HG03175 (cell line): ENCODE results near the gene CIROP.

Experiments
- ATAC-seq: cut with Tn5 transposase; IDR thresholded peaks from one replicate; pipeline ENCODE4 v1.9.1; 2021; ENCODE audit warnings: mild to moderate bottlenecking, moderate library complexity; ENCODE audit not compliant: unreplicated experiment

Gene CIROP

DNA sequence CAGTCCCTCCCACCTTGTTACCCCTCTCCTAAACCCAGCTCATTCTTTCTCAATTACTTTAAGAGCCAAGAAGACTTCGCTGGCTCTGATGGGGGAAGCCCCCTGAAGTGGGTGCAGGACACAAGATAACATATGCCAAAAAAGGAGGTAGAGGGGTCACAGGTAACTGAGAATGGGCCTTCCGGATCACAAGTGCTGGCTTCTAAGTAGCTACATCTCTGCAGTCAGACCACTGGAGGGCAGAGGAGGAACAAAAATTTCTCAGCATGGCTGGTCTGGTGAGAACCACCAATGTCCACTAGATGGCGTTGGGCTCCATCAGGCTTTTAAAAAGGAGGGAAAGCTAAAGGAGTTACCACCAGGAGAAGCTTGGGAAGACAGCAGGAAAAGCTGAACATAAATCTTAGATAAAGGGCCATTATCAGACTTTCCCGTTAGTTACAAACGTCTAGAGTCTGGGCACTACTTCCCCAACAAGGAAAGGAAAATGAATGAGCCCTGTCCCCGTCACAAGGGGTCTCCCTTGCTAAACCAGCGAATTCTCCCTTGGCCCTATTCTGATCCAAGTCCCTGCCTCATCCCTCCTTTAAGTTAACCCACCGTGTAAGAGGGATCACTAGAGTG lies 35.9 kb downstream of the CIROP start:
- ATAC-seq, result peak; percentile 75

DNA sequence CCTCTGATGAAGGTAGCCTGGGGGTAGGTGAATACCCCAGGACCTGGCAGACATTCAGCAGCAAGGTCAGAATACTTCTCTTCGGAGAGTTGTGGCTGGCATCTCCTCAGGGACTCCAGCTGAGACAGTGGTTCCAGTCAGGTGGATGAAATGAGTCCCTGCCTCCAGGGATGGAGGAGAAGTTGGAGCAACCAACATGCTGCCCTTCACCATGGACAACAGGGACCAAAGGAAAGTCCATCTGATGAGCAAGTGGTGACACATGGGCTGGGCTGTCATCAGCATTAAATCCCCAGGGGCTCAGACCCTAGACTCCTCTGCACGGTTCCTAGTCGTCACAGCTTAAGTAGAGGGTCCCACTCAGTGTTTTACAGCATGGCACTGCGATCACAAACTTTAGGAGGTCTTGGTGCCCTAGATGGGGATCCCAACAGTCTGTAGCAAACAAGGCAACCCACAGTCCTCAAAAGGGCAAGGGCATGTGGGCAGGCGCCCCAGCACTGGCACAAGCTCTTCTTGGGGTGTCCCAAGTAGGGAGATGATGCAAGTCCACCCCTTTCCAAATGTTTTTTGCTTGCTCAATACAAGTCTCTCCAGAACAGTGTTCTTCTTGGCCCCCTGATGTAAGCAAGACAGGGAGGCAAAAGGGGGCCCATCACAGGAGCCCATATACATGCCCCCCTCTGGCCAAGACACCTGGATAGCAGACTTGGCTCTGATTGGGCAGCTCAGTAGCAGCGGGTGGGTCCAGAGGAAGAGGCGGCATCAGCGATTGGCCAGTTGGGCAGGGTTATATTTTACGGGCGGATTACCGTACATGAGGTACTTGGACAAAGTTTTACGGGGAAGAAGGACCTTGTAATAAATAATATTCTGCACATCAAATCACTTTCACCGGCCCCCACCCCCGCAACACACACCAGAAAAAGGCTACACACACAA lies 36.7 kb downstream of the CIROP start:
- ATAC-seq, result no peak

DNA sequence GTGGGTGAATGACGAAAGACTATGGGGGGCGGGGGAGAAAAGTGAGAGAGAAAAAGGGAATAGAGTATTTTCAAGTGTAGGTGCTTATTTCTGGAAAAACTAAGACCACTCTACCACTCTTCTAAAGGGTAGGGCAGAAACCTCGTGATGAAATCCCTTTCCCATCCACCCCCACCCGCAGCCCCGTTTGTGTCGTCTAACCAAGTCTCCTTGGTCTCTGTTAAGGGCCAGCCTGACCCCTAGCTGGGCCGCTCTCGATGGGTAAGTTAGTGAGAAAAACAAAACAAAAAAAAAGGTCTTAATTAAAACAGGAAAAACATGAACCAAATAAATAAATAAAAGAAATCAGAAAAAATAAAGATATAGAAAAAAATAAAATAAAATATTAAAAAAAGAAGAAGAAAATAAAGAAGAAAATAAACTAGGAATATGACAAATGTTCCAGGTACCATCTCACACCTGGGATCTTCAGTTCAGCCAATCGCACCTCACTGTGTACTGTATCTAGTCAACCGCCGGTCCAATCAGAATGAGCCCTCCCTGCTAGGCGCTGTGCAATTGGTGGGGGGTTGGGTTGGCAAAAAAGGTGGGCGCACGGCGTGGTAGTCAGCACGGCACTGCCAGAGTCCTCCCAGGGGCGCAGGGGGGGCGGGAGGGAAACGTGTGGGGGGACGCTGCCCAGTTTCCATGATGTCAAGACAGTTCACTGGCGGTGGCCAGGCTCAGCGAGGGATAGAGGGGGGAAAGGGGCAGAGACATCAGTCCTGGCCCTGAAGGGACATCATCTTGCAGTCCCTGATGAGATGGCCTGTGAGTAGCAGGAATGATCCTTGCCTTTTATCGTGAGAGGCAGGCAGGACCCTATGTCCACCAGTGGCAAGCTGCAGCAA lies 37.7 kb downstream of the CIROP start:
- ATAC-seq, result no peak

DNA sequence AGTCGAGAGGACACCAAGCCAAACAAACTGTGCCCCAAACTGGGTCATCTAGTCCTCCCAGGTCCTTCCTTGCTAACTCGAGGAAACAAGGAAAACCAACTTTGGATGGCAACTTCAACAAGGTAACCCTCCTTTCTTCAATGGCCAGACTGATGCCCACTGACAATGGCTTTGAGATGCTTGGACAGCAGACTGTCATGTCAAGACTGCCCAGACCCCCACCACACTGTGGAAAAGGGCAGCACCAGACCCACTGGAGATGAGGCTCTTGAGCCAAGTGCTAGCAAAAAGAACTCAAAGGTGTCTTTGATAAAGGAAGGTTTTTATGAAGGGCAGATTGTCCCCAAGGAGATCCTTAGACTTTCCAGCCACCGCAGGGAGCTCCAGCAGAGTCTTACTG lies 38.4 kb downstream of the CIROP start:
- ATAC-seq, result no peak

DNA sequence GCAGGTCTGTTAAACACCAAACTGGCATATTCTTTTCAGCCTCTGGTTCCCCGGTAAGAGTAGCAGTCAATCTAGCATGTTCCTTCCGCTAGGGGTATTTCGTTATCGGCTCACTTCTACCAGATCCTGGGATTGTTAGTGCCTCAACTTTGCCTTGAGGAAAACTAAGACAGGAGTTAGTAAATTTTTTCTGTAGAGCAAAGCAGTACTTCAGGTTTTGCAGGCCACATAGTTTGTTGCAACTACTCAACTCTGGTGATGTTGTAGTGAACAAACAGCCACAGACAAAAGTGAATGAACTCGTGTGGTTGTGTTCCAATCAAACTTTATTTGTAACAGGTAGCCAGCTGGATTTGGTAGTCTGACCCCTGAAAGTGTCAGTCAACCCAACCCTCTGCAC lies 41.2 kb downstream of the CIROP start:
- no peak for ATAC-seq

DNA sequence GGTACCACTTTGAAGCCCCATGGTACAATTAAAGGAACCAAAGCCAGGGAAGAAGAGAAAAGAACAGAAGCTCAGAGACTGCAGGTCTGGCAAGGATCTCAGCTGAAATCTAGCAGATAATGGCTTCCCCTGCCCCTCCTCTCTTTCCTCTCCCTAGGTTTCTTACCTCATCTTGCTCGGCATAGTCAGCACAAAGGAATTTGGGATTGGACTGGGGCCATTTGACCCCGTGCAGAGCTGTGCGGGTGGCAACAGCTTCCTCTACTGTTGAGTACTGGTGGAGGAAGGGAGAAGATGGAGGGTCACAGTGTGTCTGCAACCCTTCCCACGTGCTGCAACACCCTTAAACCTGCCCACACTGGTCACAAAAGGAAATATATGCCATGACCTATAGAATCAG lies 42.8 kb downstream of the CIROP start:
- no peak for ATAC-seq

DNA sequence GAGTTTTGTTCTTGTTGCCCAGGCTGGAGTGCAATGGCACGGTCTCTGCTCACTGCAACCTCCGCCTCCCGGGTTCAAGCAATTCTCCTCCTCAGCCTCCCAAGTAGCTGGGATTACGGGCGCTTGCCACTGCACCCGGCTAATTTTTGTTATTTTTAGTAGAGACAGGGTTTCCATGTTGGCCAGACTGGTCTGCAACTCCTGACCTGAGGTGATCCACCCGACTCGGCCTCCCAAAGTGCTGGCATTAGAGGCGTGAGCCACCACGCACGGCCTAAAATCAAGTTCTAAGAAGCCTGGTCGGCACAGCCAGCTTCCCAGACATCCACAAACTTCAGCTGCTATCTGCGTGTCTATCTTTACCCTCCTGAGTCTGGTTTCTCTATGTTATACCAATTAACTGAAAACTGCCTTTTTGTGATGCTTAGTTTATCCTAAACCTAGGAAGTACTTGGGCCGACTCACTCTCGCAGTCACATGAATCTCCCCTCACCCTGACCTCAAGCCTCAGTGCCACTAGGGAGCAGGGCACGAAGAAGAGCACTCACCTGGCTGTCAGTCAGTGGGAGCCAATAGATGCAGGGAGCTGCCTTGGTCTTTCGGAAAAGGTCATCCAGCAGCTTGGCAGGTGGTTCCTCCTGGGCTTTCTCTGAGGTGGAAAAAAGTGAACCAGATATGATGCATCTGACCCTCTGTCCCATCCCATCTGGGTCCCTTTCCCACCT lies 44.1 kb downstream of the CIROP start:
- ATAC-seq, result no peak

DNA sequence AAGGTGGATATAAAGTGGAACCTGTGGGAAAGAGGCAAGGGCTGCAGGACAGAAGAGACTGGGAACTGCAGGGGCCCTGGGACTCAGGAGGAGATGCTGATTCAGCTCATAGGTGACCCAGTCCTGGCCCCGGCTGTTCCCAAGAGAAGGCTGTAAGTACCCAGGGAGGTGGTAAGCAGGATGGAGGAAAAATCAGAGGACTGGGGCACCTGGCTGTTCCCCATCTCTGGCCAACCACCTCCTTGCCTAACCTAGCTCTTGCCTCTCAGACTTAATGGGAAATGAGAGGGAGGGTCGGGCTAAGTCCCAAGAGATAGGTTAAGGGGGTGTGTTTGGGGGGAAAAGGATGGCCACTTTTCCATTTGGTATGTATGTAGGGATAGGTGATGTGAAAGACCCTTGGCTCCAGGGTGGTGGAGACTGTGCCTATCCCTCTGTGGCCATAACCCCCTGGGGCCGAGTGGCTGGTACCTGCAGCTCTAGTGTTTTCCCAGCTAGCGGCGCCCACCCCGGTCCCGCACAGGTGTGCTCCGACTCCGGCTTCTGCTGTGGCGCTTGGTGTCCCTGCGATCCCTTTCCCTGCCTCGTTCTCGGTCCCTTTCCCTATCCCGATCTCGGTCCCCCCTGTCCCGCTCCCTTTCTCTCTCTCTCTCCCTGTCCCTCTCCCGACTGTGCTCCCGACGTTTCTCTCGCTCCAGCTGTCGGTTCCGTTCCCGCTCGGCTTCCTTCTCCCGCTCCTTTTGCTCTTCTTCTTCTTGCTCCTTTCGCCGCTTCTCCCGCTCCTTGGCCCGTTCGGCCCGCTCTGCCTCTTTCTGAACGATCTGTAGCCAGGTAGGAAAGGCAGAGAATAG lies 45.9 kb downstream of the CIROP start:
- no peak for ATAC-seq

DNA sequence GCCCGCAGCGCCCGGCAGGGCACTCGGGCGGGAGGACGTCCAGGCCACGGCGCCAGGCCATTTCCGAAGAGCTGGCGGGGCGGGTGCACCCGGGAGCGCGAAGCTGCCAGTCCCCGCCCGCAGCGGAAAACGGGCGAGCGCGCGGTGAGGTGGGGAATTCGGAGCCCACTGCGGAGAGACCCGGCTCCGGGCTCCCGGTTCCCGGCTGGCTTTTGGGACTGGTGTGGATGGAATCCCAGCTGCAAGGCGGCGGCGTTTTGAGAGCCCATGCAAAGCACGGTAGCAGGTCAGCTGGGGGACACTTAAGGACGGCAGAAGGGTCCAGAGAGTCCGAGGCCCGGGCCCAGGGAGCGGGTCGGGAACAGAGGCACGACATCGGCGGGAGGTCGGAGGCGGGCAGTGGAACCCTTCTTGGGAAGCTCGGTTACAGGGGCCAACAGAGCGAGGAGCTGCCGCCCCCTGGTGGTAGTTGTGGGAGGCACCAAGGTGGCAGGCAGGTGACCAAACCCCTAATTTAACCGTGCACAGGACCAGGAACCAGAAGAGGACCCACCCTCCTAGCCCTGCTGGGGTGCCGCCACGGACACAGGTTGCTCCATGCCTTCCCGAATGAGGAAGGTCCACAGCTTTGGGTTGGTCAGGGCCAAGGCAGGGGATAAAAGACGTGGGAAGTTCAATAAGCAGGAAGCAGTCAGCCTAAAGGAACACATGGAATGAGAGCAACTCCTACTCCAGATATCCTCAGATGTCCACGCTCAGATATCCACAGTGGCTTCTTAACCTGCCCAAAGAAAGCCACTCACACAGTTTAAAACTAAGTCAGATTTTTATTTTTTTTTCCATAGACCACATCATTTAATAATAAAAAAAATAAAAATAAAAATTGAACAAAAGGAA lies 46.8 kb downstream of the CIROP start:
- peak; percentile 70 for ATAC-seq

DNA sequence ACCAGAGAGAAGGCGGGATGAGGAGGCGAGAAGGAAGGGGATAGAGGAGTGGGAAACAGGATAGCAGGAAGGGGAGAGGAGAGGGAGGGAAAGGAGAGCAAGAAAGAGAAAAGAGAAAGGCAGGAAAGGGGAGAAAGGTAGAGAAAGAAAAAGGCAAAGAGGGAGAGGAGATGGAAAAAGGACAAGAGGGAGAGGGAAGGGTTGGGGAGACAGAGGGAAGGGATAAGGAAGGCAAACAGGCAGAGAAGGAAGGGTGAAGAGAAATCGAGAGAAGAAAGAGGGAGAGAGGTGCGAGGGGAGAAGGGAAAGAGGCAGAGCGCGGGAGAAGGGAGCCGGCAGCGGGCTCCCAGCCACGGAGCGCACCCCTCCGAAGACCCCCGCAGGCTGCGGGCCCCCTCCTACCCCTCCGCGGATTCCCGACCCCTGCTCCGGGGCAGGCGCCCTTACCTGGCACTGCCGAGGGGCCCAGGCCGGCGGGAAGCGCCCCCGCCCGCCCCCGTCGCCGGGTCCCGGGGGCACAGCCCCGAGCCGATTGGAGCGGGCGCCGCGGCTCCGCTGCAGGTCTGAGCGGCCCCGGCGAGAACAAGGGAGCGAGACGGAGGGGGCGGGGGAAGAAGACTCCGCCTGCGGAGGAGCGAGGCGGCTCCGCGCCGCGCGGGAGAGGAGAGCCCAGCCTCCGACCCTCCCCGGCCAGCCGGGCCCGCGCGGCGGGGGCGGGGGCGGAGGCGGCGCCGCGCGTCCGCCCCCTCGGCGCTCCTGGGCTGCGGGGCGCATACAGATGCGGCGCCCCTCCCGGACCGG lies 47.6 kb downstream of the CIROP start, which contains the start of gene CDH24:
CDH24 (minus strand) TSS at position 565 of the 801 bp plus-strand sequence. CDS start 1,787 bp downstream, outside the sequence.
- ATAC-seq, result peak; percentile 53

DNA sequence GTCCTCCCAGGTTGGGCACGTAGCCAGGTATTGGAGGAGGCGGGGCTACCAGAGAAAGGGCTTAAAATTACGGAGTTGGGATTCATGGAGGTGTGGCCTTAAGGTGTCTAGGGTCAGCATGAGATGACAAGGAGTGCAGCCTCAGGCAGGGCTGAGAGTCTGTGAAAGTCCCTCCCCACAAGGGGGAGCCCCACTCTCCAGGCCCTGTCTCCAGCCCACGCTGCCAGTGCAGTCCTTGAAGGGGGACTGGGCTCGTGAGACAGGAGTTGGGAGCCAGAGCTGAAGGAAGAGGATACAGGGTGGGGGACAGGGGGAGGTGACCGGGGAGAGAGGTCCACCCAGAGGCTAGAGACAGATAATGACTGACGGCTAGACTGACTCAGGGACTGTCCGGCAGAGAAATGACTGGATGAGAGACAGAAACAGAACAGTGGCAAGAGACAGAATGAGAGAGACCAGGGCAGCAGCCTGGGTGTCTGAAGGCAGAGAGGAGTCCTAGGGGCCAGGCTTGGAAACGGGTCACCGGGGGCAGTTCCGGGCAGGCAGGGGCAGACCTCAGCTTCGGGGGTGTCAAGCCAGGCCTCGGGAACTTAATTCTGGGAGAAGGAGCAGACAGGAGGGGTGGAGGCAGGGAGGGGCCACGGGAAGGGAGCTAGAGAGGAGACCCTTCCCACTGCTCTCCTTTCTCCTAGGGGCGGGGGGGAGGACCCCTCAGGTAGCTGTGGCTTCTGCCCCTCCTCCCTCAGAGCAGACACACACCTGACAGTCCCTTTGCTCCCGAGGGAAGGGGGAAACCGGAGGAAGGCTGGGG lies 48.4 kb downstream of the CIROP start:
- no peak for ATAC-seq

DNA sequence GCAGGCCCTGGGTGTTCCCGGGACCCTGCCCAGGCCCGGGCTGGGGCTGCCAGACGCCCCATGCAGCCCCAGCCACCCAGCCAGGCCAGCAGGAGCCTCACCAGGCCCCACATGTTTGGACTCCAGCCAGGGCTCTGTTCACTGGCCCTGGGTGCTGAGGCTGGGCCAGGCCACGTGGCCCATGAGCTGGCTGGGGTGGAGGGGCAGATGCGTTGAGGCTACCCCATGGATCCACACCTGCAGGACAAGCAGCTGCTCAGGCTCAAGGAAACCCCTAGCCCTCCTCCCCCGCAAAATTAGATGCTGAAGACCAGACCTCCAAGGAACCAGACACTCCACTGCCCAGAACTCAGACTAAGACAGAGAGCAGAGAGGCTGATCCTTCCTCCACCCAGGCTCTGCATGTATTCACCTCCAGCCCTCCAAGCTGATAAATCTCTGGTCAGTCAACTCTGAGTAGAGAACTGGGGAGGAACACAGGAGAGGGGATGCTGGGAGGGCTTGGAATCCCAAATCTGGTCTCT lies 49.1 kb downstream of the CIROP start:
- ATAC-seq, result no peak

DNA sequence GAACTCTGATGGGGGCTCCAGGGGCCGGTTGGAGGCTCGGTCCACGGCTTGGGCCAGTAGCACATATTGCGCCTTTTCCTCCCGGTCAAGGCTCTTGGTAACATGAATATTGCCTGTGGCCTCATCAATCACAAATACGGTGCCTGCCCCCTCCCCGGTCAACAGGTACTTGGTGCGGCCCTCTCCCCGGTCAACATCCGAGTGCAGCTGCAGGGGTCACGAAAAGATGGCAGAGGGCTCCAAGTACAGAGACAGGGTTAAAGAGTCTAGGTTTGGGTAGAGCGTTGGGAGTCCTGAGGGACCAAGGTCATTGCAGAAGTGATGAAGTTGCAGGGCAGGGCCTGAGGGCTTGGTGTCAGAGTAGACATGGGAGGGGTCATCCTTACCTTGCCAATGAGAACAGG lies 49.6 kb downstream of the CIROP start:
- ATAC-seq, result no peak

DNA sequence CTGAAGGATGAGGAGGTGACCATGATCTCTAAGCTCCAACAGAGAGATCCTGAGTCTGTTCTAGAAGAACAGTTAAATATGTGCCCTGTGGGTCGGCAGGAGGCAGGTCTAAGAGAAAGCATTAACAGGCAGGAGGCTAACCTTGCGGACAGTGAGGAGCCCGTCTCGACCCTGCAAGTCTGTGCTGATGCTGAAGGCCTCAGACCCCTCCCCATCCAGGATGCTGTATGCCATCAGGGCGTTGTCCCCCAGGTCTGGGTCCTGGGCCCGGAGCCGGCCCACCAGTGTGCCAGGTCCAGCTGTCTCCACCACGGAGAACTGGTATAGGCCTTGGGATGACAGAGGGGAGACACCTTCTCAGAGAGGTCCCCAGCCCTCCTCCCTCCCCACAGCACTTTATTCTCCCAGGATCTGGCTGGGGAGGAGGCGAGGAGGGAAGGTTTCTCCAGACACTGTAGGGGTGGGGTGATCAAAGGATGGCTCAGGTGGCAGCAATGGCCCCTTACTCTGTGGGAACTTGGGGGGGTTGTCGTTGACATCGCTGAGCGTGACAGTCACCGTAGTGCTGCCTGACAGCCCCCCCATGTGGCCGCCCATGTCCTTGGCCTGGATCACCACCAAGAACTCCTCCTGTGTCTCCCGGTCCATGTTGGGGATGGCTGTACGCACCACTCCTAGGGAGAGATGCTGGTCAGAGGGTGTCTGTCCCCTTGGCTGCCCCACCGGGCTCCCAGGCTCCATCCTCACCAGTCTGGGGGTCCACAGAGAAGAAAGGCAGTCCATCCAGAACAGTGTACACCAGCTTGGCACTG lies 50.6 kb downstream of the CIROP start:
- ATAC-seq, result no peak

DNA sequence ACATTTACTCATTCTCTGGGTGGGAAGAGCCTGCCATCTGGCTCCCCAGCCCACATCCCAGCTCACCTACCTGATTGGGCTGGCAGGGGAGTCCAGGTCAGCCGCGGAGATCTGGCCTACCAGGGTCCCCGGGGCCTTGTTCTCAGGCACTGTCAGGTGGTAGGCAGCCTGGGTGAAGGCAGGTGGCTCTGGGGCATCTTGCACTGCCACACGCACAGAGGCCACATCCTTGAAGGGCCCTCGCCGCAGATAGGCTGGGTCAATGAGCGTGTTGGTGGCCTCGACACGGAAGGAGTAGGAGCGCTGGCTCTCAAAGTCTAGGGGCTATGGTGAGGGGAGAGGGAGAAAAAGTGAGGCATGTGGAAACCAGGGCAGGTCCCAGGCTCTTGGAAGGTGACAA lies 51.4 kb downstream of the CIROP start:
- no peak for ATAC-seq

DNA sequence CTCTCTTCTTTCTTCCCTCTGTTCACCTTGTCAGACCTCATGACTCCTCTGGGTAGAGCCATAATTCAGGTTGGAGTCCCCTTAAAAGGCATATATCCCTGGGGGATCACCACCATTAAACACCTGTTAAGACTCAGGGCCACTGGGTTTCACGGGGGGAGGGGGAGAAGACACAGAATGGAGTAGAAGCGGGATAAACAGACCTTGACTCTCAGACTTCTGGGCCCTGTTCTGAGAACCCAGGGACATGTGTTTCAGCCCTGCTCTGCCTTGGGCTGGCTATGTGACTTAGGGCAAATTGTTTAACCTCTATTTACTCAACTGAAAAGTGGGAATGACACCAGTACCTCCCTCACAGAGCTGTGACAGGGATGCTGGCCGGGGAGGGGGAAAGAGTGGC lies 52.1 kb downstream of the CIROP start:
- no peak for ATAC-seq
